MM.1S (cell line): ENCODE results near the gene ZNF3.

Experiments
- DNase-seq: peaks from one replicate; pipeline ENCODE4 v3.0.0-alpha.2; 2015
- H2AFZ ChIP-seq: fragments of 300-600 bp; sonication (generic); 2 replicates; pipeline ENCODE4 v1.6.0; 2016; ENCODE audit warnings: antibody characterized with exemption, low read length
- H3F3A ChIP-seq: fragments of 300-600 bp; sonication (generic); 2 replicates; pipeline ENCODE4 v1.6.1; 2016; ENCODE audit warnings: mild to moderate bottlenecking, antibody characterized with exemption, low read length, moderate library complexity, mixed read lengths; ENCODE audit not compliant: insufficient read depth
- H3K27ac ChIP-seq: fragments of 300-600 bp; sonication (generic); 2 replicates; pipeline ENCODE4 v1.5.1; 2016; ENCODE audit warnings: mild to moderate bottlenecking, low read length
- H3K27me3 ChIP-seq: fragments of 300-600 bp; sonication (generic); replicated peaks from 2 replicates; pipeline ENCODE4 v1.6.0; 2016; ENCODE audit warnings: low read length; ENCODE audit not compliant: insufficient read depth
- H3K36me3 ChIP-seq: fragments of 300-600 bp; sonication (generic); replicated peaks from 2 replicates; pipeline ENCODE4 v1.6.1; 2016; ENCODE audit warnings: mild to moderate bottlenecking, low read length, mixed read lengths; ENCODE audit not compliant: insufficient read depth
- H3K4me1 ChIP-seq: fragments of 300-600 bp; sonication (generic); 2 replicates; pipeline ENCODE4 v1.6.1; 2016; ENCODE audit warnings: low read length, mixed read lengths
- H3K4me2 ChIP-seq: fragments of 300-600 bp; sonication (generic); 2 replicates; pipeline ENCODE4 v1.6.0; 2016; ENCODE audit warnings: low read depth, low read length
- H3K4me3 ChIP-seq: fragments of 300-600 bp; sonication (generic); 2 replicates; pipeline ENCODE4 v1.5.1; 2016; ENCODE audit warnings: low read length, mixed read lengths
- H3K79me2 ChIP-seq: fragments of 300-600 bp; sonication (generic); 2 replicates; pipeline ENCODE4 v1.6.1; 2016; ENCODE audit warnings: mixed run types, low read length, mixed read lengths
- H3K9ac ChIP-seq: fragments of 300-600 bp; sonication (generic); 2 replicates; pipeline ENCODE4 v1.6.1; 2016; ENCODE audit warnings: low read length, mixed read lengths
- H3K9me2 ChIP-seq: fragments of 300-600 bp; sonication (generic); replicated peaks from 2 replicates; pipeline ENCODE4 v1.6.1; 2016; ENCODE audit warnings: mild to moderate bottlenecking, low read length, mixed read lengths; ENCODE audit not compliant: insufficient read depth
- H3K9me3 ChIP-seq: fragments of 300-600 bp; sonication (generic); replicated peaks from 2 replicates; pipeline ENCODE4 v1.6.1; 2016; ENCODE audit warnings: mild to moderate bottlenecking, low read length, mixed read lengths; ENCODE audit not compliant: insufficient read depth
- H4K20me1 ChIP-seq: fragments of 300-600 bp; sonication (generic); 2 replicates; pipeline ENCODE4 v1.6.1; 2016; ENCODE audit warnings: mild to moderate bottlenecking, low read length, moderate library complexity, mixed read lengths; ENCODE audit not compliant: insufficient read depth
- EZH2 ChIP-seq: fragments of 300-600 bp; sonication (generic); optimal IDR thresholded peaks from 2 replicates; pipeline ENCODE3; 2017; ENCODE audit warnings: low read depth, mild to moderate bottlenecking, antibody characterized with exemption, low read length, mixed read lengths
- EZH2phosphoT487 ChIP-seq: fragments of 300-600 bp; sonication (generic); IDR thresholded peaks from 2 replicates; pipeline ENCODE4 v1.6.1; 2018; ENCODE audit warnings: antibody characterized with exemption, low read length
- TF ChIP-seq, protein P1 (sequence below): fragments of 300-600 bp; sonication (generic); IDR thresholded peaks from 2 replicates; pipeline ENCODE4 v1.5.1; 2016; ENCODE audit warnings: antibody characterized with exemption, low read length, mixed read lengths

ZNF3 gene

GRCh38 chr7:100091411-100092181 lies 10.1 kb upstream of the ZNF3 start:
- H3K4me3 ChIP-seq = no peak overlapping the region
- H3K79me2 ChIP-seq = peaks cover 58% of the 10 kb centered on the region
- DNase-seq = no peak
- H2AFZ ChIP-seq = no peak overlapping the region
- H3K9ac ChIP-seq = no peak overlapping the region
- no peaks in the 10 kb centered on the region for H3K27me3 ChIP-seq
- peaks cover 54% of the 10 kb centered on the region for H3F3A ChIP-seq
- peaks cover 33% of the 10 kb centered on the region for H3K36me3 ChIP-seq
- H3K27ac ChIP-seq = no peak overlapping the region
- no peaks in the 10 kb centered on the region for H3K9me3 ChIP-seq
- no peaks in the 10 kb centered on the region for H3K9me2 ChIP-seq
- H3K4me2 ChIP-seq = no peak overlapping the region
- H3K4me1 ChIP-seq = peaks cover 9% of the 10 kb centered on the region; the same call in 1 of the 2 replicates
- H4K20me1 ChIP-seq = no peaks in the 10 kb centered on the region
- TF ChIP-seq EZH2phosphoT487 (no peak), EZH2 (no peak)

DNA sequence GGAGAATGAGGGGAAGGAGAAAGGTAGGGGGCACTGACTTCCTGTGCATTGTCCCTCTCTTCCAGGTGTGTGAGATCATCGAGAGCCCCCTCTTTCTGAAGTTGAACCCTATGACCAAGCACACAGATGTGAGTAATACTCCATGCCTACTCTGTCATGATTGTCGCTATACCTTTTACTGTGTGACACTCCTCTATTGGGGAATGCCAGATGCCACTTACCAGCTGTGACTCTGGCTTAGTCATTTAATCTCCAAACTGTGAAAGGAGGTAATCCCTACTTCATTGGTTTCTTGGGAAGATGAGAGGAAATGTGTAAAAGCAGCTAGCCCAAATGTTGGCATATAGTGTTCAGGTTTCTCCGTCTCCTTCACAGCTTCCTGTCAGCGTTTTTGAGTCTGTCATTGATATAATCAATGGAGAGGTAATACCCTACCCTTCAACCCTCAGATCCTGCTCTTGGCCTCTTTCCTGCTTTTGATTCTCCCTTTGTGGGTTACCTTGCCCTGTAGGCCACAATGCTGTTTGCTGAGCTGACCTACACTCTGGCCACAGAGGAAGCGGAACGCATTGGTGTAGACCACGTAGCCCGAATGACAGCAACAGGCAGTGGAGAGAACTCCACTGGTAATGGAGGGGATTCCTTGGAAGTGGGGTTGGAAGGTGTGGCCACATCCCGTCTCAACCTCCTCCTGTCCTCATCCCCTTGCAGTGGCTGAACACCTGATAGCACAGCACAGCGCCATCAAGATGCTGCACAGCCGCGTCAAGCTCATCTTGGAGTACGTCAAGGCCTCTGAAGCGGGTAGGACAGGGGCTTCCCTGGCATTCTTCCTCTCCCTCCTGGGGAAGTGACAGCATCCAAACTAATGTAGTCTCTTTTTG lies 9.2 kb upstream of the ZNF3 start:
- Histone ChIP-seq H3K4me2 (no peak overlapping the region), H3K79me2 (peaks cover 51% of the 10 kb centered on the region), H2AFZ (no peak overlapping the region), H3K36me3 (peaks cover 31% of the 10 kb centered on the region), H3K9me3 (no peaks in the 10 kb centered on the region), H3K27me3 (no peaks in the 10 kb centered on the region), H3K4me1 (peaks cover 9% of the 10 kb centered on the region; the same call in 1 of the 2 replicates), H3F3A (peaks cover 51% of the 10 kb centered on the region), H3K27ac (no peak overlapping the region), H3K9ac (no peak overlapping the region), H3K9me2 (no peaks in the 10 kb centered on the region), H3K4me3 (no peak overlapping the region), H4K20me1 (no peaks in the 10 kb centered on the region)
- no peak for DNase-seq
- TF ChIP-seq EZH2phosphoT487 (no peak), EZH2 (no peak)
- TF ChIP-seq, protein P1, sequence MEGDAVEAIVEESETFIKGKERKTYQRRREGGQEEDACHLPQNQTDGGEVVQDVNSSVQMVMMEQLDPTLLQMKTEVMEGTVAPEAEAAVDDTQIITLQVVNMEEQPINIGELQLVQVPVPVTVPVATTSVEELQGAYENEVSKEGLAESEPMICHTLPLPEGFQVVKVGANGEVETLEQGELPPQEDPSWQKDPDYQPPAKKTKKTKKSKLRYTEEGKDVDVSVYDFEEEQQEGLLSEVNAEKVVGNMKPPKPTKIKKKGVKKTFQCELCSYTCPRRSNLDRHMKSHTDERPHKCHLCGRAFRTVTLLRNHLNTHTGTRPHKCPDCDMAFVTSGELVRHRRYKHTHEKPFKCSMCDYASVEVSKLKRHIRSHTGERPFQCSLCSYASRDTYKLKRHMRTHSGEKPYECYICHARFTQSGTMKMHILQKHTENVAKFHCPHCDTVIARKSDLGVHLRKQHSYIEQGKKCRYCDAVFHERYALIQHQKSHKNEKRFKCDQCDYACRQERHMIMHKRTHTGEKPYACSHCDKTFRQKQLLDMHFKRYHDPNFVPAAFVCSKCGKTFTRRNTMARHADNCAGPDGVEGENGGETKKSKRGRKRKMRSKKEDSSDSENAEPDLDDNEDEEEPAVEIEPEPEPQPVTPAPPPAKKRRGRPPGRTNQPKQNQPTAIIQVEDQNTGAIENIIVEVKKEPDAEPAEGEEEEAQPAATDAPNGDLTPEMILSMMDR = no peak

- H2AFZ ChIP-seq = peak overlapping the region; percentile 65
- H3K9ac ChIP-seq = peak overlapping the region; percentile 86
- H3K4me3 ChIP-seq = peak overlapping the region; percentile 83
- H3K9me3 ChIP-seq = no peaks in the 10 kb centered on the region
- H3K4me2 ChIP-seq = peak overlapping the region; percentile 97
- peaks cover 23% of the 10 kb centered on the region for H3K36me3 ChIP-seq
- no peaks in the 10 kb centered on the region for H4K20me1 ChIP-seq
- peaks cover 9% of the 10 kb centered on the region; the same call in 1 of the 2 replicates for H3K4me1 ChIP-seq
- DNase-seq = no peak
- H3K9me2 ChIP-seq = no peaks in the 10 kb centered on the region
- H3K27ac ChIP-seq = peak overlapping the region; percentile 47; the same call in 1 of the 2 replicates
- H3K79me2 ChIP-seq = peaks cover 40% of the 10 kb centered on the region
- TF ChIP-seq EZH2phosphoT487 (no peak), EZH2 (no peak)
- no peaks in the 10 kb centered on the region for H3K27me3 ChIP-seq
- H3F3A ChIP-seq = peaks cover 43% of the 10 kb centered on the region
These were observed 8.1 kb upstream of the ZNF3 start for GRCh38 chr7:100089458-100090196.
